GM18867 (cell line): ENCODE results near the gene ESCO1.
"Not testable (repeated sequence)": the region's sequence is repeated elsewhere in the genome, so short reads cannot be mapped to it uniquely, and the experiment has no call there.

Source experiments
- ATAC-seq: cut with Tn5 transposase; IDR thresholded peaks from one replicate; pipeline ENCODE4 v1.9.1; 2021; ENCODE audit warnings: mild to moderate bottlenecking, moderate library complexity; ENCODE audit not compliant: unreplicated experiment

Gene ESCO1

GRCh38 chr18:21593540-21594257, 6.8 kb downstream of the ESCO1 start:
- no peak for ATAC-seq

- ATAC-seq, result not testable (repeated sequence)
Measured at GRCh38 chr18:21592361-21592760, 8.1 kb downstream of the ESCO1 start.

- no peak for ATAC-seq
Measured at GRCh38 chr18:21584391-21584790, 16.1 kb downstream of the ESCO1 start.

DNA sequence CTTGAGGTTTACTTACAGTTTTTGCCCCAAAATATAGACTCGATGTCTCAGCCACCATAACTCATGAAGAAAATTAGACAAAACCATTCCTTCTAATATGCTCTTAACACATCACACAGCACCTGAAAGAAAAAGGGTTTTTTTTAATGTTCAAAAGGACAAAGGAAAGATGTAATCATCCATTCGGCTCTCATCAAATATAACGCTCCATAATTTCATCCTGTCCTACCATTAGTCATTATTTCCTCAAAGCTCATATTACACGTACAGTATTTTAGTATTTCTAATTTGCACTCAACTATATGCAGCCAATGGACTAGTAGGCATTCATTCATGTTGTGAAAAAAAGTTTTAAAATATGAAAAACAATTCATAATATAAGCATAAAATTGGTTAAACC, 24.8 kb downstream of the ESCO1 start:
- ATAC-seq, result no peak

- ATAC-seq, result no peak
Measured at GRCh38 chr18:21571772-21572171, 28.7 kb downstream of the ESCO1 start.

GRCh38 chr18:21559195-21559594, 41.3 kb downstream of the ESCO1 start:
- ATAC-seq, result no peak

- ATAC-seq, result no peak
Measured at GRCh38 chr18:21557607-21558253, 42.8 kb downstream of the ESCO1 start.

DNA sequence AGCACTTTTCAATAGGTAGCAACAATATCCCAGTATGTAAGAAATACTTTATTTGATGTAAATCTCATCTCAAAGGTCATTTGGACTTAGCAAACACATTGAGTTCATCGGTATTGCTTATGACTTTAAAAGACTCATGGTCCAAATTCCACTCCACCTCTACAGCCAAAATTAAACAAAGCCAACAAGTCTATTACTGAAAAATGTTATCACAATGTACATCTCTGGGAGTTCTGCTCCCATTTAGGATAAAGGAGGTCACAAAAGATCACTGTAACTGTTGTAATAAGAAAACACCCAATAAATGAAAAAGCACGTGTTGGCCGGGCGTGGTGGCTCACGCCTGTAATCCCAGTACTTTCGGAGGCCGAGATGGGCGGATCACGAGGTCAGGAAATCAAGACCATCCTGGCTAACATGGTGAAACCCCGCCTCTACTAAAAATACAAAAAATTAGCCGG, 50.0 kb downstream of the ESCO1 start:
- ATAC-seq, result no peak

DNA sequence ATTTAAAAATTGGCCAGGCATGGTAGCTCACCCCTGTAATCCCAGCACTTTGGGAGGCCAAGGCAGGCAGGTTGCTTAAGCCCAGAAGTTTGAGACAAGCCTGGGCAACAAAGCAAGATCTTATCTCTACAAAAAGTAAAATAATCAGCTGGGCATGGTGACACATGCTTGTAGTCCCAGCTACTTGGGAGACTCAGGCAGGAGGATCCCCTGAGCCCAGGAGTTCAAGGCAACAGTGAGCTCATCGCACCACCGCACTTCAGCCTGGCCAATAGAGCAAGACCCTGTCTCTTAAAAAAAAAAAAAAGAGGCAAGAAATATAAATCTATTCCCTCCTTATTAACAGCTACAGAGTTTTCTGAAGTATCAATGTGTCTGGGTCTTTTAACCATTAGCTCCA, 51.9 kb downstream of the ESCO1 start:
- ATAC-seq, result no peak

DNA sequence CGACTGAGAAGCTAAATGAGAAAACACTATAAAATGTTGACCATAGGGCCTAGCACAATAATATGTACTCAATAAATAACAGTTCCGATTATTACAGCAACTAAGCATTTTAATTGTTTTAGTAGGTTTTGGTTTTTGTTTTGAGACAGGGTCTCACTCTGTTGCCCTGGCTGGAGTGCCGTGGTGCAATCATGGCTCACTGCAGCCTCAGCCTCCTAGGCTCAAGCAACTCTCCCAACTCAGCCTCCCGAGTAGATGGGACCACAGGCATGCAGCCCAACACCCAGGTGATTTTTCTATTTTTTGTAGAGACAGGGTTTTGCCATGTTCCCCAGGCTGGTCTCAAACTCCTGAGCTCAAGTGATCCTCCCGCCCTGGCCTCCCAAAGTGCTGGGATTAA, 54.1 kb downstream of the ESCO1 start:
- no peak for ATAC-seq

- no peak for ATAC-seq
Measured at GRCh38 chr18:21538230-21538629, 62.3 kb downstream of the ESCO1 start.

- ATAC-seq, result no peak
Measured at GRCh38 chr18:21534327-21534726, 66.2 kb downstream of the ESCO1 start.

DNA sequence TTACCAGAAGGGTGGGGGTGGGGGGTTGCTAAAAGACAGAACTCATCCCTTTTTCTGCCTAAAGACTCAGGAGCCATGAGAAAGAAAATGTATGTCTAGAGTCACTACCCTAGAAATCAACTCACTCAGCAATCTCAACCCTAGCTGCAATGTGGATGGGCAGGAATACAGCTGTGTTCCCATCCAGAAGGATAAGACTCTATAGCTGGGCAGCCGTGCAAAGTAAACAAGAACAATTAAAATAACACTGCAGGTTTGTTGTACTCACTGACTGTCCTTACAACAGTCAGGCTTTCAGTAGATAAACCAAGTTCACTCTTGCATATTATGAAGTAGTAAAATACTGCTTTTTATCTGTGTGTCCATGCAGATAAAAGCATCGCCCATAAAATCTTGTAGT, 74.0 kb downstream of the ESCO1 start:
- no peak for ATAC-seq

GRCh38 chr18:21525916-21526315, 74.6 kb downstream of the ESCO1 start:
- ATAC-seq, result no peak

DNA sequence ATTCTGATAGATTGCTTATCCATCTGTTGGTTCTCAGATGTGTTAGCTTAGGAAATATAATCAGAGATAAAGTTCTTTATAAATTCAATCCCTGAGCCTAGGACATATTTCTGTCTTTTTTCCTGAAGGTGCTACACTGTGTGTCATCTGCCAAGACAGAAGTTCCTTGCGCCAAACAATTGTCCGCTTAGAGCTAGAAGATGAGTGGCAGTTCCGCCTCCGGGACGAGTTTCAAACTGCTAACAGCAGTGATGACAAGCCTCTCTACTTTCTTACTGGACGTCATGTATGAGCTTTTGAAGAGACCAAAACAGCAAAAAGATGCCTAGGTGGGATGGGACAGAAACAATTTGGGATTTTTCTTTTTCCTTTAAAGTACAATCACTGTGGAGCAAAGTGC, 78.0 kb downstream of the ESCO1 start:
- no peak for ATAC-seq

DNA sequence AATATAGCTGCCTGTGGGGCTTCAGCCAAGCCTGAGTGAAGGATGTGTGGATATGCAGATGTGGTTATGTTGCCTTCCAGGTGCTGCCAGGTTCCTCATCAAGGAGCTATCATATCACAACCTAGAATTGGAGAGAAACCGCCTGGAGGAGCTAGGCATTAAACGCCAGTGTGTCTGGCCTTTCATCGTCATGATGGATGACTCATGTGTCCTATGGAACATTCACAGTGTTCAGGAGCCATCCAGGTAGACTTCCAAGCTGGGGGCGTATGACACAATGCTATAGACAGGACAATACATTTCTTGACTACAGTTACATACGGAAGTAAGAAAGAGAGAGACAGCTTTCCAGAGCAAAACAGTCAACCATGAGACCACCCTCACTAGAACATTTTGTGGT, 86.8 kb downstream of the ESCO1 start:
- ATAC-seq, result no peak

DNA sequence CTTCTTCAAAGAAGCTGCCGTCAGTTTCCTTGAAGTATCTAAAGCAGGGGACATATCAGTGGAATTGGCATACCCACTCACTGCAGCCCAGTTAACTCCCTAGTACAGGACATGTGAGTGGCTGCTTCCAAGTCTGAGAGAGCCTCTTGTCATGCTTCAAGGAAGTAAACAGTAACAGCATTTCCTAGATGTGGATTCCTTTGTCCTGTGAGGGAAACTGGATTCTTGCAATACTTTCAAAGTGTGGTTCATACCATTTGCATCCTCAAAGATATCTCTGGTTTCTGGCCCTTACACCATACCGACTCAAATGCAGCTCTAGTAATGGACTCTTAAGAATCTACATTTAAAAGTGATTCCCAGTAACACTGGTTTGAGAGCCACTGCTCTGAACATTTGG, 87.2 kb downstream of the ESCO1 start:
- no peak for ATAC-seq

- ATAC-seq, result no peak
Measured at GRCh38 chr18:21509062-21509461, 91.4 kb downstream of the ESCO1 start.

- no peak for ATAC-seq
Measured at GRCh38 chr18:21507913-21508701, 92.4 kb downstream of the ESCO1 start.

DNA sequence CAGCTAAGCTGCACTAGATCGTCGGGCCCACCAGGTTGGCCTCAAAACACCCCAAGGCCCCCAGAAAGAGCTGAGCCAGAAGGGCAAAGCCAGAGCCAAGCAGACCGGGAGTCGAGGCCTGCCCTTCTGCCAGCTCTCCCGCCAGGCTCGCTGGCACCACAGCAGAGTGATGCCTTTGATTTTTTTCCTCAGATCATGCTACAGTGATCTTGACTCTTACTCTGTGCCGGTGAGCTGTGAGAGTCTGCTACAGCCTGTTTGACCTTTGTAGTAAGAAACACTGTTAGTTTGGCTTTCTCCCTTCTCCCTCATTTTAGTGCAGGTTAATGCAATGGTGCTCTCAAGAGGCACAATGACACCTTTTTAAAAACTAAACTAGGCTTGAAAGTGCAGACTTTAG, 97.8 kb downstream of the ESCO1 start:
- ATAC-seq, result no peak

DNA sequence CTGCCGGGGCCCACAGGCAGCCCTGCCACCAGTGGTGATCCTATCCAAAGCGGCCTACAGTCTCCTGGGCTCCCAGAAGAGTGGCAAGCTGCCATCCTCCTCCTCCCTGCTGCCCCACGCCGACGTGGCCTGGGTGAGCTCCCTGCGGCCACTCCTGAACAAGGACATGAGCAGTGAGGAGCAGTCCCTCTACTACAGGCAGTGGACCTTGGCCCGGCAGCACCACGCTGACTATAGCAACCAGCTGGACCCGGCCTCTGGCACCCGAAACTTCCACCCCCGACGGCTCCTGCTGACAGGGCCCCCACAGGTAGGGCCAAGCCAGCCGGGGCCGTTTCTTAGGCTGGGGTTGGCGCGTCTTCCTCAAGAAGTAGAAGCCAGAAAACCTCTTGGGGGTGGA, 100.5 kb downstream of the ESCO1 start:
- ATAC-seq, result no peak

- no peak for ATAC-seq
Measured at GRCh38 chr18:21496277-21496835, 104.1 kb downstream of the ESCO1 start.
